ENCODE measurements around the gene POLR2F.

DNA sequence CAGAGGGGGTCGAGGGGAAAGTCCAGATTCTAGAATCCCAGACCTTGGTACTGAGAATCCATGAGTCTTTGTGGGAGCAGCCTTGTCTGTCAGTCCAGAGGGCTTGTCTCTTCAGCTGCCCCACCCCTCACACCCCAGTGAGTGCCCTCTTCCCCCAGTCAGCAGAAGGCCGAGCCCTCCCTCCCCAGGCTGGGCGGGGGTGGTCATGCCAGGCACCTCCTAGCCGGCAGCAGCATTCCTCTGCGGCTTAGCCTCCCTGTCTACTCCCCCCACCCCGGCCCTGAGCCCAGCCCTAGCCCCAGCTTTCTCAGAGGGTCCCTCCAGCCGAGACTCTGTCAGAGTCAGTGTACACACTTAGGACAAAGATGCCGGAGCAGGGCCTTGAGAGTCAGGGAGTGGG lies 26.3 kb downstream of the POLR2F start:
- TF ChIP-seq, protein P1, sequence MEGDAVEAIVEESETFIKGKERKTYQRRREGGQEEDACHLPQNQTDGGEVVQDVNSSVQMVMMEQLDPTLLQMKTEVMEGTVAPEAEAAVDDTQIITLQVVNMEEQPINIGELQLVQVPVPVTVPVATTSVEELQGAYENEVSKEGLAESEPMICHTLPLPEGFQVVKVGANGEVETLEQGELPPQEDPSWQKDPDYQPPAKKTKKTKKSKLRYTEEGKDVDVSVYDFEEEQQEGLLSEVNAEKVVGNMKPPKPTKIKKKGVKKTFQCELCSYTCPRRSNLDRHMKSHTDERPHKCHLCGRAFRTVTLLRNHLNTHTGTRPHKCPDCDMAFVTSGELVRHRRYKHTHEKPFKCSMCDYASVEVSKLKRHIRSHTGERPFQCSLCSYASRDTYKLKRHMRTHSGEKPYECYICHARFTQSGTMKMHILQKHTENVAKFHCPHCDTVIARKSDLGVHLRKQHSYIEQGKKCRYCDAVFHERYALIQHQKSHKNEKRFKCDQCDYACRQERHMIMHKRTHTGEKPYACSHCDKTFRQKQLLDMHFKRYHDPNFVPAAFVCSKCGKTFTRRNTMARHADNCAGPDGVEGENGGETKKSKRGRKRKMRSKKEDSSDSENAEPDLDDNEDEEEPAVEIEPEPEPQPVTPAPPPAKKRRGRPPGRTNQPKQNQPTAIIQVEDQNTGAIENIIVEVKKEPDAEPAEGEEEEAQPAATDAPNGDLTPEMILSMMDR (IDR thresholded peaks at IDR 0.05; ENCODE audit: low read depth, low read length, missing input control), result no peak
- TF ChIP-seq RAD21 (IDR thresholded peaks at IDR 0.05), result no peak
- no peak for TF ChIP-seq JUND (IDR thresholded peaks at IDR 0.05)
- TF ChIP-seq, protein P2, sequence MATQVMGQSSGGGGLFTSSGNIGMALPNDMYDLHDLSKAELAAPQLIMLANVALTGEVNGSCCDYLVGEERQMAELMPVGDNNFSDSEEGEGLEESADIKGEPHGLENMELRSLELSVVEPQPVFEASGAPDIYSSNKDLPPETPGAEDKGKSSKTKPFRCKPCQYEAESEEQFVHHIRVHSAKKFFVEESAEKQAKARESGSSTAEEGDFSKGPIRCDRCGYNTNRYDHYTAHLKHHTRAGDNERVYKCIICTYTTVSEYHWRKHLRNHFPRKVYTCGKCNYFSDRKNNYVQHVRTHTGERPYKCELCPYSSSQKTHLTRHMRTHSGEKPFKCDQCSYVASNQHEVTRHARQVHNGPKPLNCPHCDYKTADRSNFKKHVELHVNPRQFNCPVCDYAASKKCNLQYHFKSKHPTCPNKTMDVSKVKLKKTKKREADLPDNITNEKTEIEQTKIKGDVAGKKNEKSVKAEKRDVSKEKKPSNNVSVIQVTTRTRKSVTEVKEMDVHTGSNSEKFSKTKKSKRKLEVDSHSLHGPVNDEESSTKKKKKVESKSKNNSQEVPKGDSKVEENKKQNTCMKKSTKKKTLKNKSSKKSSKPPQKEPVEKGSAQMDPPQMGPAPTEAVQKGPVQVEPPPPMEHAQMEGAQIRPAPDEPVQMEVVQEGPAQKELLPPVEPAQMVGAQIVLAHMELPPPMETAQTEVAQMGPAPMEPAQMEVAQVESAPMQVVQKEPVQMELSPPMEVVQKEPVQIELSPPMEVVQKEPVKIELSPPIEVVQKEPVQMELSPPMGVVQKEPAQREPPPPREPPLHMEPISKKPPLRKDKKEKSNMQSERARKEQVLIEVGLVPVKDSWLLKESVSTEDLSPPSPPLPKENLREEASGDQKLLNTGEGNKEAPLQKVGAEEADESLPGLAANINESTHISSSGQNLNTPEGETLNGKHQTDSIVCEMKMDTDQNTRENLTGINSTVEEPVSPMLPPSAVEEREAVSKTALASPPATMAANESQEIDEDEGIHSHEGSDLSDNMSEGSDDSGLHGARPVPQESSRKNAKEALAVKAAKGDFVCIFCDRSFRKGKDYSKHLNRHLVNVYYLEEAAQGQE (IDR thresholded peaks at IDR 0.05), result no peak
- TF ChIP-seq, protein P3, sequence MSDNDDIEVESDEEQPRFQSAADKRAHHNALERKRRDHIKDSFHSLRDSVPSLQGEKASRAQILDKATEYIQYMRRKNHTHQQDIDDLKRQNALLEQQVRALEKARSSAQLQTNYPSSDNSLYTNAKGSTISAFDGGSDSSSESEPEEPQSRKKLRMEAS (IDR thresholded peaks at IDR 0.05), result no peak
- no peak for TF ChIP-seq EGR1 (IDR thresholded peaks at IDR 0.05; ENCODE audit: low read depth in 2 of 2)
- no peak for TF ChIP-seq YY1 (IDR thresholded peaks at IDR 0.05)
- TF ChIP-seq TAF1 (conservative IDR thresholded peaks at IDR 0.05), result no peak
- TF ChIP-seq FOXA1 (IDR thresholded peaks at IDR 0.05), result no peak
- no peak for TF ChIP-seq HNF4A (conservative IDR thresholded peaks at IDR 0.05)
